ENCODE data around the gene STAT5B.

GRCh38 chr17:42260318-42260717, 15.9 kb downstream of the STAT5B start:
- TF ChIP-seq TEAD1 (CRISPR knock-in tag; IDR thresholded peaks at IDR 0.05) (no peak), USF1 (CRISPR knock-in tag; IDR thresholded peaks at IDR 0.05) (no peak), MAX (CRISPR knock-in tag; IDR thresholded peaks at IDR 0.05) (no peak), ATF2 (CRISPR knock-in tag; IDR thresholded peaks at IDR 0.05; ENCODE audit: borderline replicate concordance, low read depth) (no peak), RELA (CRISPR knock-in tag; IDR thresholded peaks at IDR 0.05; ENCODE audit: borderline replicate concordance) (no peak), MLX (CRISPR knock-in tag; IDR thresholded peaks at IDR 0.05) (no peak), CTCF (IDR thresholded peaks at IDR 0.05) (no peak)
